Eye (tissue), 1 donor: ENCODE results near the gene TSSK3.
"Not testable (repeated sequence)": the region's sequence is repeated elsewhere in the genome, so short reads cannot be mapped to it uniquely, and the experiment has no call there.

Experiments
- DNase-seq: peaks from one replicate; pipeline ENCODE4 v3.0.0-alpha.2; 2015

The TSSK3 gene

GRCh38 chr1:32365445-32365844 is 3.1 kb downstream of the TSSK3 start:
- DNase-seq = no peak

DNA sequence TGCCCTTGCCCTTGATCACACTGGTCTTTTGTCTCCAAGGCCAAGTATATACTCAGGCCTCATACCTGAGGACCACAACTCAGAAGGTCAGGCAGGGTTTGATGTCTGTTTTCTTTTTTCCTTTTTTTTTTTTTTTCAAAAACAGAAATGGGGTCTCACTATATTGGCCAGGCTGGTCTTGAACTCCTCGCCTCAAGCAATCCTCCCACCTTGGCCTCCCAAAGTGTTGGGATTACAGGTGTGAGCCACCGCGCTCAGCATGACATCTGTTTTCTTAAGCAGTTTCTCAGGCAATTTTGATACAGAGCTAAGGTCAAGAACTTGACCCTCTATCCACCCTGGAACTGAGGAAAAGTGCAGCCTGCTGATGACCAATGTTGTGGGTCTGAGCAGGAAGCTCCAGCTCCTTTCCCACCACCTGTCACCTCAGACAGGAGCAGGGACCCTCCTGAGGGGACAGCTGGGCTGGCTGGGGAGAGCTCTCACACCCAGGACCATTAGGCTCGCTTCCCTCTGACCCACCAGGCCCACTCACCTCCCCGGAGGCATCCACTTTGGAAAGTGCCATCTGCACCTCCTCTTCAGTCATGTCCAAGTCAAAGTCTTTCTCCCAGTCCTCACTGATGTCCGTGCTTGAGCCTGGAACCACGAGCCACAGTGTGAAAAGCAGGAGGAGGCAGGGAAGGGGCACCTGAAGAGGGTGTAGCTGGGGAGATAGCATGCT is 5.7 kb downstream of the TSSK3 start:
- no peak for DNase-seq

- DNase-seq = no peak
Observed at GRCh38 chr1:32372149-32372756, 9.9 kb downstream of the TSSK3 start.

- no peak for DNase-seq
Observed at GRCh38 chr1:32373996-32374592, 11.8 kb downstream of the TSSK3 start.

GRCh38 chr1:32376199-32376598 is 13.9 kb downstream of the TSSK3 start:
- DNase-seq = no peak

DNA sequence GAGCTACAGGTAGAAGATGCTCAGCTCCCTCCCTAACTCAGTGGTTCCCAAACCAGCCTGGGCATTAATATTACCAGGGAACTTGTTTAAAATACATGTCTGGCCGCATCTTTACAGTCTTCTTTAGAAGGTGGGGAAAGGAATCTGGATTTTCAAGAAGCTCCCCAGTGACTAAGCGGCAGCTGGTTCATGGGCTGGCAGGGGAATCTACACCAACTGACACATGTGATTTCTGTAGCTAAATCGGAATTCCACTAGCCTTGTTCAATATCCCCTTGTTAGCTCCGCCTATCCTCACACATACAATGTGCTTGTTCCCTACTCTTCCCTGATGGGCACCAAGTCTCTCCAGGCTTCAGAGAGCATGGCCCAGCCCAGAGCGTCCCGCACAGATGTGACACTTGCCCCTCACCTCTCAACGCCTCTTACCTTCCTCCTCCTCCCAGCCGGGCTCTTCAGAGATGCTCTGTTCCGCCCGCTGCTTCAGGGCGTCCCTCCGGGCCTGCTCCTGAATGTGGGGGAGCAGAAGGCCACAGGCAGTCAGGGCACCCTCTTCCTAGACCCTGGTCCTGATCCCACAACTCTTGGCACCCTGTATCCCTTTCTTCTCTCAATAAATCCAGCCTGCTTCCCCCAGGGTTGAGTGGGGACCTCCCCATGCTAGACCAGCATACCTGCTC is 15.3 kb downstream of the TSSK3 start:
- no peak for DNase-seq

- DNase-seq = no peak
Observed at GRCh38 chr1:32380057-32380456, 17.7 kb downstream of the TSSK3 start.

GRCh38 chr1:32386676-32387392 is 24.5 kb downstream of the TSSK3 start:
- DNase-seq = no peak

DNA sequence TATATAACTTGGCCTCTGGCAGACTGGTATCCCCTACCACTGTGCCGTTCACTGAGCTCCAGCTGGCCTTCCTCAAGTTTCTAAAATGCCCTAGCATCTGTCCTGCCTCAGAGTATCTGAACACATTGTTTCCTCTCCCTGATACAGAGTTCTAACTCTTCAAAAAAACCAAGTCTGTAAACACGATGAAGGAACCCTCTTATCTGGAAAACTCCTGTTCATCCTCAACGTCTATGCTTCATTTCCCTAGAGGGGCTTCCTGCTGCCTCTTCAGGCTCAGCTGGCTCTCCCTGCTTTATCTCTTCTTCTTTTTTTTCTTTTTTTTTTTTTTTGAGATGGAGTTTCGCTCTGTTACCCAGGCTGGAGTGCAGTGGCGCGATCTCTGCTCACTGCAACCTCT is 26.3 kb downstream of the TSSK3 start:
- DNase-seq = no peak

GRCh38 chr1:32390904-32391870 is 28.8 kb downstream of the TSSK3 start:
- no peak for DNase-seq

GRCh38 chr1:32392325-32392724 is 30.0 kb downstream of the TSSK3 start:
- DNase-seq = no peak

DNA sequence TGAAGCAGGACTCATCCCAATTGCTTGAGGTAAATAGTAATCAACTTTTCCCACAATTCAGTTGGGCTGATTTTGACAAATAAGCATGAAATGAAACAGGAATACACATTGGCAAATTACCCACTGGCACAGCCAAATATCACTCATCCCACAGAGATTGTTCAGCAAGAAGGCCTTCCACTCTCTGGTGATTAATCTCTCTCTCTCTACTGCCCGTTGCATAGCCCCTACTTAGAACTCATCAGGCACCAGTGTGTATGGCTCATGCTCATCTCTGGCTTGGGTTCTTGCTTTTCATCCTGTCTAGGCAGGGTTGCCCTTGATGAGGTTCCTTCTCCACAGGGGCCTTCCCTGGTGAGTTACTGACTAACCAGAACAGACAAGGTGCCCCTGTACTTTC is 30.8 kb downstream of the TSSK3 start:
- no peak for DNase-seq

- no peak for DNase-seq
Observed at GRCh38 chr1:32393832-32394140, 31.4 kb downstream of the TSSK3 start.

DNA sequence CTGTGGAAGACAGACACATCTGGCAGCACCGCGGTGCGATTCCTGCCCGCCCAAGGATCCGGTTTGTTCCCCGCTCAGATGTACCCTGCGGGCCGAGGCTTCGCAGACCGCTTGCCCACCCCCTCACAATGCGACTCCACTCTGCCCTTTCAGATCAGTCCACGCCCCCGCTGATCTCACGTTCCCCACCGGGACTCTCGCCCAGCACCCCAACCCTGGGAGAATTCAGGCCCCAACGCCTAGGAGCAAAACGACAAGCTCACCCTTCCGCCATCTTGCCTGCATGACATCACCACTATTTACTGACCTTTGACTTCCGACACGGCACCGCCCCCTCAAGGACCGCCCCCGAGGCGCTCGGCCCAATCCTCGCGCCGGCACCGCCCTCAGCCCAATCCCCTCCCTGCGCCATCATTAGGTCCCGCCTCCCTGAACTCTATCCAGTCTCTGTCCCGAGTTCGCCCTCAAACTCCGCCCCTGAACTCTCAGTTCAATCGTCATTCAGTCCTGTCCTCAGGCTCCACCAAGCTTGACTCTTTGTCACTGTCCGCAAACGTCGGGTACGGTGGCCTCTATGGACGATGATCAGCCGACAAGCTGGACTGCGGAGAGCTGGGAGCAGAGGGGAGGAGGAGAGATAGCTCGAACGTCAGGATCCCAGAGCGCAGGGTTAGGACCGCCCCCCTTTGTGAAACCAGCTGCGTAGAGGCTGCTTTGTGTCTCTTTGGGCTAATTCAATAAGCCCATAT is 32.0 kb downstream of the TSSK3 start, which contains the start of gene BSDC1:
Gene BSDC1, minus strand, starts transcription at position 301 of the 749 bp plus-strand sequence. Its CDS starts 27 bp downstream, at position 274.
- DNase-seq = peak; percentile 100

DNA sequence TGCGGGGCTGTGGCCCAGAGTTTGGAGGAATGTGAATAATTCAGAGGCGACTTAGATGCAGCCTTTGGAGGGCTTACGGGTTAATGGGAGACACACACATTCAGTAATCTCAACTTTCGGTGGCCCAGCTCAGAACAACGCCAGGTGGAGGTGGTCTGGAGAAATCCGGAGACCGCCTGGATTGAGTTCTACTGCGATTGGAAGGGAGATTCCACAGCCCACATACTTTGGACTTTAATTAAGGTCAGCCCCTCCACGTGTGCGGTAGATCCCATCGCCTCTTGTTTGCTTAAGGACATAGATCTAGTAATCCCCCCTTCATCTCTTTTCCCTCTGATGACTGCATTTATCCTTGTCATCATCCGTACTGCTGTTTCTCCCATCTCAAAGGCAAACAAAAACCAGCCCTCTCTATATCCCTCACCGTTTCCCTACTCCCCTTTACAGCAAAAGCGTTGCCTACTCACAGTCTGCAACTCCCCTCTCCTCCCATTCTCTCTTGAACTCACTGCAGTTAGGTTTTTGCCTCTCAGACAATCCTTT is 32.6 kb downstream of the TSSK3 start:
- DNase-seq = no peak

GRCh38 chr1:32396524-32396923 is 34.2 kb downstream of the TSSK3 start:
- DNase-seq = not testable (repeated sequence)

DNA sequence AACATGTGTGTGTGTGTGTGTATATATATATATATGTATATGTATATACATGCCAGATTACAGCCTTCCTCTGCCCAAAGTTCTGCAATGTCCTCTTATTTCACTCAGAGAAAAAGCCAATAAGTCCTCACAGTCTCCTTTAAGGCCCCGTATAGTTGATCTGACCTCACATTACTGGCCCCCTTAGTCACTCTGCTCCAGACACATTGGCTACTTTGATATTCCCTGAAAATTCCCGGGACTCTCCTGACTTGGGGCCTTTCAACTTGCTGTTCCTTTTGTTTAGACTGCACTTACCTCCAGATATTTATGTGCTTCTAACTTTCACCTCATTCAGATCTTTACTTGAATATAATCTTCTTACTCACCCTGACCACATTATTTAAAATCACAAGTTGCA is 36.1 kb downstream of the TSSK3 start:
- DNase-seq = no peak

DNA sequence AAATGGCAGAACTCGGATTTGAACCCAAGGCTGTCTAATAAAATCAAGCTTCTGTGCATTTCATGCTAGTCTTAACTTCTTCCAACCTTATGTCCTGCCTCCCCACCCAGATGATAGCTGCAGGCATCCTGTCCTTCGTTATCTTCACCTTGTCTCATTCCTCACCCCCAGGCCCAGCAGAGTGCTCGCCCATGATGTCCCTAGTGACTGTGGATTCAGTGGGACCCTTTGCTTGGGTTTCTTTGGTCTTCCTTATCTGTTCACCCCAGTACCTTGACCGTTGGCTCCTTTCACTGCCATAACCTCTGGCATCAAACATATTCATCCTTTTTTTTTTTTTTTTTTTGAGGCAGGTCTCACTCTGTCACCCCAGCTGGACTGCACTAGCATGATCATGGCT is 37.5 kb downstream of the TSSK3 start:
- DNase-seq = no peak

DNA sequence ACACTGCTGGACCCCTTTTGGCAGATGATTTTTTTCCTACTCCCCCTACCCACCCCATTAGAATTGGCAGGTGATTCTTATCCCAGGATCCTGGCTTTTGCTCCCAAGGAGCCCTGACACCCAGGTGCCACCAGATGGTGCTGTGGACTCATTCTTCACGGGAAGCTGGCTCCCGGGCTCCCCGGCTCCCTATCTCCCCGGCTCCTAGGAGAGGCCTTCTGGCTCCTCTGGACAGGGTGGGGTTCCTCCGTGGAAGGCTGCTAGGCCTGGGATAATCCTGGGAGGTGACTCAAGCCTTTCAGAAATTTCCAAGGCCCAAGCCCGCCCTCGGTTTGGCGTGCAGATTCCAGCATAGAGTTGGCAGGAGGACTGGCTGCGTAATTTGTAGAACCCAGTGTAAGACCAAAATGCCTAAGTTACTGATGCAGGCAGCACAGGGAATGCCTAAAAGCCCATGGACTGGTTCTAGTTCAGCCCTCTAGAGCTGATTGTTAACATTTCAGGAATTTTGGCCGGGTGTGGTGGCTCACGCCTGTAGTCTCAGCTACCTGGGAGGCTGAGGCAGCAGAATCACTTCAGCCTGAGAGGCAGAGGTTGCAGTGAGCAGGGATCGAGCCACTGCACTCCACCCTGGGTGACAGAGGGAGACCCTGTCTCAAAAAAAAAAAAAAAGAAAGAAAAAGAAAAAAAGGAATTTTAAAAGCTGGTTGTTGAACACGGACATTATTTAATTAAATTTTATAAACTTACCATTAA is 38.7 kb downstream of the TSSK3 start:
- DNase-seq = peak; percentile 95

GRCh38 chr1:32404946-32405345 is 42.6 kb downstream of the TSSK3 start:
- no peak for DNase-seq
